ENCODE measurements around the gene HERC2.

DNA sequence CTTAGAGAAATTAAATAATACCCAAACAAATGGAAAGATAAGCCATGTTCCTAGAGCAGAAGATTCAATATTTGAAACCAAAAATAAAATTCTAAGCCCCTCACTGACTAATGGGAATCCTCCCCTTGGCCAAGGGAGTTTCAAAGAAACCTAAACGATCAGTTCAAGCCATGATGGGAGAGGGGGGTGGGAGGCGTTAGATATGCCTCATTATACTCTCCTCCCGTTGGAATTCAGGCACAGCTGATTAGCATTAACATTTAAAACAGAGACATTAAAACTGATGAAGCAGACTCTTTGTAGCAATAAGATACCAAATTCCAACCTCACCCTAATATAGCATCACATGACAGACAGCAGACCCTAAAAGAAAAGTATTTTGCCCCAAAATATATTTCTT lies 255.7 kb downstream of the HERC2 start:
- TF ChIP-seq CTCF (IDR thresholded peaks at IDR 0.05): no peak
- TF ChIP-seq POLR2A (IDR thresholded peaks at IDR 0.05): no peak

Measured in uterus (tissue), 2 donors.